Adrenal gland (tissue), 12 donors: Measurements from ENCODE around the gene ALDOB. TPM values are rescaled to one million over a fixed set of nuclear protein-coding genes. Genes with fewer than 3 reads are reported as not detected.

Experiments used
- DNase-seq, 7 donors: peaks; one replicate each; pipeline ENCODE4 v3.0.0-alpha.2; 2019 to 2020
- H3K27ac ChIP-seq, 5 donors: fragments of 200-600 bp; sonication (generic) in 4 of 5; 1 replicate in 3 of 5; 2 replicates in 2 of 5; pipeline versions ENCODE4 v1.5.1 to v1.8.0; 2016 to 2020; ENCODE audit warnings: mild to moderate bottlenecking in 1 of 5
- H3K27me3 ChIP-seq: fragments of 200-600 bp; 2 replicates; pipeline ENCODE4 v1.8.0; 2021
- H3K36me3 ChIP-seq, 2 donors: fragments of 200-600 bp; replicated peaks in 1 of 2; 1 replicate in 1 of 2; 2 replicates in 1 of 2; pipeline versions ENCODE4 v1.5.1 to v1.8.0; 2018 to 2022
- H3K4me1 ChIP-seq, 2 donors: fragments of 200-600 bp; replicated peaks in 1 of 2; 1 replicate in 1 of 2; 2 replicates in 1 of 2; pipeline versions ENCODE4 v1.5.1 to v1.8.0; 2018 to 2021
- H3K4me3 ChIP-seq, 4 donors: fragments of 200-600 bp; sonication (generic) in 3 of 4; one replicate each; pipeline ENCODE4 v1.5.1; 2016 to 2018
- H3K9me3 ChIP-seq, 3 donors: fragments of 200-600 bp; sonication (generic) in 1 of 3; replicated peaks in 1 of 3; 1 replicate in 2 of 3; 2 replicates in 1 of 3; pipeline versions ENCODE4 v1.5.1 to v1.8.0; 2016 to 2021
- POLR2A ChIP-seq, 2 donors: fragments of 450-650 bp; IDR thresholded peaks; one replicate each; pipeline ENCODE4 v1.6.1; 2017; ENCODE audit warnings: antibody characterized with exemption in 2 of 2, mild to moderate bottlenecking in 2 of 2, moderate library complexity in 1 of 2
- WGBS, 4 donors: extraction: QIAGEN DNeasy Blood & Tissue Kit in 2 of 4; methylation state at CpG; one replicate each; pipeline versions ENCODE4 v1.1.5 to v1.1.7; 2013 to 2017; 5-methylcytosine and 5-hydroxymethylcytosine counted together
- intact Hi-C, 2 donors: fragments of 100-400 bp; cut with DNase I; formaldehyde crosslinking; loops; one replicate each; pipeline versions ENCODE4 v1.14.1 to v1.15.0; 2022 to 2023
- polyA plus RNA-seq, 3 donors: library from polyadenylated mRNA; stranded (reverse); fragments of 200-250 nt in 2 of 3; fragments of 350-450 nt in 1 of 3; fragmentation: Illumina TruSeq in 1 of 3; extraction: RNeasy Lipid Tissue Mini Kit (QIAGEN cat#74804) in 1 of 3; gene quantifications; one replicate each; pipeline ENCODE4 v1.2.3, GENCODE V29; 2013 to 2014
- total RNA-seq, 9 donors: library from RNA; depleted of rRNA in 4 of 9; stranded (reverse); fragments of >200 nt in 4 of 9; fragments of 120-200 nt in 1 of 9; fragmentation: NEBNext Ultra II Directional in 1 of 9; extraction: Animal tissue kit (Norgen Biotek cat#: 25700) in 1 of 9; gene quantifications; one replicate each; pipeline versions ENCODE4 v1.1.0 to v1.2.4, GENCODE V29; 2013 to 2023
- TF ChIP-seq, protein P1 (sequence below), 6 experiments: fragments of 450-650 bp in 4 of 6; fragments of 200-600 bp in 2 of 6; sonication (generic) in 1 of 6; IDR thresholded peaks; 1 replicate in 5 of 6; 2 replicates in 1 of 6; pipeline versions ENCODE4 v1.5.1 to v1.8.0; 2016 to 2021; ENCODE audit warnings: antibody characterized with exemption in 6 of 6, mild to moderate bottlenecking in 2 of 6, moderate library complexity in 1 of 6
- donor health status: healthy with polysubstance abuse.
- donor health status: Bipolar disorder and iron deficiency.
- donor health status: DM: yes; HTN: yes; CAD: no.
- donor health status: DM: no; HTN: no; CAD: no.
- donor health status: DM: no; HTN: no; CAD: no.
- donor health status: DM: yes; HTN: yes; CAD: no.

Gene ALDOB
- total and polyA plus RNA-seq, 12 donors = 0.74 to 6.3 (median 2.1) TPM

DNA sequence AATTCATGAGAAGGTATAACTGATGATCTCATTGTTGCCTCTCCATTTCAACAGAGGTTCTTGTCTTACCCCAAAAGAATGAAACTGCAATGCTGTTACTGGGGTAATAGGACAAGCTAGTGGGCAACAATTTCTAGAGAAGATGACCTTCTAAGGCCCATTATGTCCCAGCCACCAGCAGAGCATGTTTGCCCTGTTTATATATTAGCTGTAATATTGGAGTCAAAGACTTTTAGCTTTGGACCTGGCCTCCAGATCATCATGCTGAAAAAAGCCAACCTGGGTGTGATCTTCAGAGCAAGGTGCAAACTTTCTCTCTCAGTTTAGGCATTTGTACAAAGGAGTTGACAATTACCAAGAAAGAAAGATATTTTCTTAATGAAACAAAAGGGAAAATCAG is 3.4 kb downstream of the ALDOB start:
- Histone ChIP-seq H3K4me3 (no peak overlapping the region), H3K4me1 (peaks cover 0 to 17% of the 10 kb centered on the region in 2 donors), H3K9me3 (no peaks in the 10 kb centered on the region), H3K27ac (no peak overlapping the region), H3K36me3 (no peaks in the 10 kb centered on the region), H3K27me3 (no peaks in the 10 kb centered on the region)
- TF ChIP-seq POLR2A (IDR thresholded peaks at IDR 0.05) = no peak
- TF ChIP-seq, protein P1, sequence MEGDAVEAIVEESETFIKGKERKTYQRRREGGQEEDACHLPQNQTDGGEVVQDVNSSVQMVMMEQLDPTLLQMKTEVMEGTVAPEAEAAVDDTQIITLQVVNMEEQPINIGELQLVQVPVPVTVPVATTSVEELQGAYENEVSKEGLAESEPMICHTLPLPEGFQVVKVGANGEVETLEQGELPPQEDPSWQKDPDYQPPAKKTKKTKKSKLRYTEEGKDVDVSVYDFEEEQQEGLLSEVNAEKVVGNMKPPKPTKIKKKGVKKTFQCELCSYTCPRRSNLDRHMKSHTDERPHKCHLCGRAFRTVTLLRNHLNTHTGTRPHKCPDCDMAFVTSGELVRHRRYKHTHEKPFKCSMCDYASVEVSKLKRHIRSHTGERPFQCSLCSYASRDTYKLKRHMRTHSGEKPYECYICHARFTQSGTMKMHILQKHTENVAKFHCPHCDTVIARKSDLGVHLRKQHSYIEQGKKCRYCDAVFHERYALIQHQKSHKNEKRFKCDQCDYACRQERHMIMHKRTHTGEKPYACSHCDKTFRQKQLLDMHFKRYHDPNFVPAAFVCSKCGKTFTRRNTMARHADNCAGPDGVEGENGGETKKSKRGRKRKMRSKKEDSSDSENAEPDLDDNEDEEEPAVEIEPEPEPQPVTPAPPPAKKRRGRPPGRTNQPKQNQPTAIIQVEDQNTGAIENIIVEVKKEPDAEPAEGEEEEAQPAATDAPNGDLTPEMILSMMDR (IDR thresholded peaks at IDR 0.05) = no peak
- DNase-seq = no peak
- intact Hi-C loops = no loop called here

DNA sequence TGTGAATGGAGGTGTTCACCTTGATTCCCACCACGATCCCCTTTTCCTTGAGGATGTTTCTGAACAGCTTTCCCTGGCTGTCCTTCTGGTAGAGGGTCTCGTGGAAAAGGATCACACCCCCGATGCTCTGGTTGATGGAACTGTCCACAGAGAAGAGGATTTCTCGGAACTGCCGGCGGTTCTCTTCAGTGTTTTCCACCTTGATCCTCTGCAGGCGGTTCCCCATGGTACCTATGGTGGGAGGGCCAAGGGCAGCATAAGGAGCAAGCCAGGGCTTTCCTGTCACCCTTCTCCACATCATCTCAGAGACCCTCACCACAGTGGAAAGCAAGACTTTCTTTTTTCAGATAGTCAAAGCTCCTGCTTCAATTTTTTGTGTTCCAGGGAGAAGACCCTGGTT is 5.8 kb downstream of the ALDOB start:
- 88 to 95% (median 94%) methylated on average over 7 of the region's 7 CpGs for WGBS, 4 donors
- H3K4me1 ChIP-seq = peaks cover 0 to 17% of the 10 kb centered on the region in 2 donors
- DNase-seq = no peak
- intact Hi-C loops = no loop called here
- no peak overlapping the region for H3K27ac ChIP-seq
- H3K4me3 ChIP-seq = no peak overlapping the region
- no peaks in the 10 kb centered on the region for H3K36me3 ChIP-seq
- TF ChIP-seq POLR2A (IDR thresholded peaks at IDR 0.05) = no peak
- TF ChIP-seq, protein P1 (IDR thresholded peaks at IDR 0.05) = no peak
- no peaks in the 10 kb centered on the region for H3K9me3 ChIP-seq
- no peaks in the 10 kb centered on the region for H3K27me3 ChIP-seq

DNA sequence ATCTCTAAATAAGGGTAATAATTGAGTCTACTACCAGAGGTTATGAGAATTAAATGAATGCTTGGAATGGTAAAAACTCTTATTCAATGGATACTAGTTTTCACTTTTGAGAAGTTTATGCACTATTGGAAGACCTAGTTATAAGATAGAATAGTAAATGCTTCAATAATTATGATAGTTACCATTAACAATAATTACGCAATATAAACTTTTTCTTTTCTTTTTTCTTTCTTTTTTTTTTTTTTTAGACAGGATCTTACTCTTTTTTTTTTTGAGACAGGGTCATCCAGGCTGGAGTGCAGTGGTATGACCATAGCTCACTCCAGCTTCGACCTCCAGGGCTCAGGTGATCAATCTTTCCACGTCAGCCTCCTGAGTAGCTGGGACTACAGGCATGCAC is 6.7 kb downstream of the ALDOB start:
- Histone ChIP-seq H3K4me1 (peaks cover 0 to 17% of the 10 kb centered on the region in 2 donors), H3K9me3 (no peaks in the 10 kb centered on the region), H3K27me3 (no peaks in the 10 kb centered on the region), H3K27ac (no peak overlapping the region), H3K4me3 (no peak overlapping the region), H3K36me3 (no peaks in the 10 kb centered on the region)
- TF ChIP-seq, protein P1 (IDR thresholded peaks at IDR 0.05) = no peak
- TF ChIP-seq POLR2A (IDR thresholded peaks at IDR 0.05) = no peak
- intact Hi-C loops = no loop called here
- WGBS, 4 donors = 64 to 75% (median 67%) methylated on average over 2 to 3 of the region's 3 CpGs
- DNase-seq = no peak

DNA sequence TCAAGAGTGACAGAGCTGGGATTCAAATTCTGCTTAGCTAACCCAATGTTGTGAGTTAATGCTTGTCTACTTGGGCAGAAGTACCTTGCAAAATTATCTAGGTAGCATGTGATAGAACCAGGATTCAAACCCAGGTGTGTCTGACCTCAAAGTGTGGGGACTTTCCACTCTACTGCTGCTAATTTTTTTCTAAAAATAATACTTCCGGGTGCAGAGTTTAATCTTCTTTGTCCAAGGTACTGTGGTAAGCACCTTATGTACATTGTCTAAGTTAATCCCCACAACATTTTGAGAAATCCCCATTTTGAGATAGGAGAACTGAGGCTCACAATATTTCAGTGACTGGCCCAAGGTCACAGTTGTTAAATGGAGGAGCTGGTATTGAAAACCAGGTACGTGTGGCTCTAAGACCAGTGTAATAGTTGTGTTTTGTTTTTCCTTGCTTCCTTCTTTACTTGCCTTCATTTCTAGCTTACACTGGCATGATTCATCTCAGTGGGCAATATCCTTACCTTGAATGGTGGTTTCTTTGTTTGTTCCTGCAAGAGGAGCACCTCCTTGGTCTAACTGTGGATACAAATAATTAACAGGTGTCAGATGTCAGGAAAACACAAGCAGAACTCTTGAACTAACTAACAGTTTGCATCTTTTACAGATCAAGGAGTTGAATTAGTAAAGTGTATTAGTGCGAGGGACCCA is 7.5 kb downstream of the ALDOB start:
- Histone ChIP-seq H3K27me3 (no peaks in the 10 kb centered on the region), H3K9me3 (no peaks in the 10 kb centered on the region), H3K27ac (no peak overlapping the region), H3K4me3 (no peak overlapping the region), H3K4me1 (peaks cover 0 to 9% of the 10 kb centered on the region in 2 donors), H3K36me3 (no peaks in the 10 kb centered on the region)
- DNase-seq = no peak
- intact Hi-C loops = no loop called here
- no peak for TF ChIP-seq POLR2A (IDR thresholded peaks at IDR 0.05)
- TF ChIP-seq, protein P1 (IDR thresholded peaks at IDR 0.05) = no peak
- WGBS, 4 donors = 70 to 87% (median 86%) methylated on average over 3 of the region's 3 CpGs
